SK-N-SH (cell line): ENCODE measurements around the gene POTEG. TPM values are rescaled to one million over a fixed set of nuclear protein-coding genes. Genes with fewer than 3 reads are reported as not detected.
"Not testable (repeated sequence)": the region's sequence is repeated elsewhere in the genome, so short reads cannot be mapped to it uniquely, and the experiment has no call there.

Source experiments
- CTCF ChIA-PET: fragments of 300-600, 350-600 bp; formaldehyde crosslinking; extraction: SDS; loops from one replicate; lab custom pipeline; 2021; lab: Yijun Ruan, JAX
- POLR2A ChIA-PET: fragments of 350-600 bp; sonication (Branson Sonifier 250); formaldehyde crosslinking; extraction: SDS; loops from one replicate; lab custom pipeline; 2020; ENCODE audit warnings: antibody characterized with exemption, inconsistent platforms; lab: Yijun Ruan, JAX
- DNase-seq: peaks from one replicate; pipeline ENCODE4 v3.0.0; 2012
- H2AFZ ChIP-seq: fragments of 200-600 bp; sonication (generic); 2 replicates; pipeline ENCODE4 v1.8.1; 2016; ENCODE audit warnings: antibody characterized with exemption, mild to moderate bottlenecking, low read depth
- H3F3A ChIP-seq: fragments of 200-600 bp; sonication (generic); replicated peaks from 2 replicates; pipeline ENCODE3; 2016; ENCODE audit warnings: antibody characterized with exemption, mild to moderate bottlenecking; ENCODE audit not compliant: insufficient read depth
- H3K27ac ChIP-seq, 2 experiments: fragments of 200-500 bp in 1 of 2; fragments of 200-600 bp in 1 of 2; sonication (Bioruptor generic) in 1 of 2; sonication (generic), shearing (Covaris generic) in 1 of 2; 2 replicates each; pipeline versions ENCODE4 v1.5.1 to v1.6.1; 2014 to 2016; ENCODE audit warnings: low read depth in 2 of 2, inconsistent platforms in 1 of 2, low read length in 1 of 2, mild to moderate bottlenecking in 1 of 2, mixed read lengths in 1 of 2
- H3K27me3 ChIP-seq: fragments of 200-600 bp; sonication (generic), shearing (Covaris generic); 2 replicates; pipeline ENCODE4 v1.6.1; 2016; ENCODE audit warnings: mixed run types; ENCODE audit not compliant: insufficient read depth
- H3K36me3 ChIP-seq, 2 experiments: fragments of 200-500 bp in 1 of 2; fragments of 200-600 bp in 1 of 2; sonication (Bioruptor generic) in 1 of 2; sonication (generic) in 1 of 2; replicated peaks in 1 of 2; 2 replicates each; pipeline versions ENCODE3 to v1.5.1; 2014 to 2016; ENCODE audit warnings: low read length in 1 of 2, mild to moderate bottlenecking in 1 of 2; ENCODE audit not compliant: insufficient read depth in 2 of 2, control insufficient read depth in 1 of 2
- H3K4me1 ChIP-seq, 2 experiments: fragments of 200-500 bp in 1 of 2; fragments of 200-600 bp in 1 of 2; sonication (Bioruptor generic) in 1 of 2; sonication (generic), shearing (Covaris generic) in 1 of 2; 2 replicates each; pipeline versions ENCODE4 v1.5.1 to v1.6.1; 2014 to 2016; ENCODE audit warnings: low read depth in 1 of 2, low read length in 1 of 2, mixed run types in 1 of 2; ENCODE audit not compliant: insufficient read depth in 2 of 2, control insufficient read depth in 1 of 2
- H3K4me2 ChIP-seq: fragments of 200-600 bp; sonication (generic), shearing (Covaris generic); 2 replicates; pipeline ENCODE4 v1.6.1; 2017; ENCODE audit warnings: mixed run types
- H3K4me3 ChIP-seq, 2 experiments: fragments of 200-500 bp in 1 of 2; fragments of 200-600 bp in 1 of 2; sonication (Bioruptor generic) in 1 of 2; sonication (generic), shearing (Covaris generic) in 1 of 2; 2 replicates each; pipeline versions ENCODE4 v1.5.1 to v1.8.1; 2014 to 2016; ENCODE audit warnings: low read depth in 2 of 2, inconsistent platforms in 1 of 2, low read length in 1 of 2, mild to moderate bottlenecking in 1 of 2, mixed read lengths in 1 of 2, moderate library complexity in 1 of 2
- H3K79me2 ChIP-seq: fragments of 200-600 bp; sonication (generic); 2 replicates; pipeline ENCODE4 v1.8.1; 2017; ENCODE audit warnings: mild to moderate bottlenecking; ENCODE audit not compliant: insufficient read depth
- H3K9ac ChIP-seq: fragments of 200-600 bp; sonication (generic); 2 replicates; pipeline ENCODE4 v1.6.1; 2017; ENCODE audit warnings: mixed run types
- H3K9me2 ChIP-seq: fragments of 200-600 bp; sonication (generic); 2 replicates; pipeline ENCODE4 v1.6.1; 2017; ENCODE audit warnings: mixed run types
- H3K9me3 ChIP-seq: fragments of 200-600 bp; sonication (generic); 2 replicates; pipeline ENCODE4 v1.6.1; 2017; ENCODE audit warnings: mixed run types, mild to moderate bottlenecking, moderate library complexity
- H4K20me1 ChIP-seq: fragments of 200-600 bp; sonication (generic); 2 replicates; pipeline ENCODE4 v1.6.1; 2017; ENCODE audit warnings: mild to moderate bottlenecking, mixed run types; ENCODE audit not compliant: insufficient read depth
- WGBS: methylation state at CpG from one replicate; pipeline ENCODE4 v1.1.6; 2017; ENCODE audit warnings: low lambda C conversion rate; 5-methylcytosine and 5-hydroxymethylcytosine counted together
- polyA plus RNA-seq, 3 experiments: library from polyadenylated mRNA; depleted of rRNA; stranded (reverse); fragments of >200 nt; gene quantifications; 2 replicates each; pipeline ENCODE4 v1.2.3, GENCODE V29; 2012

POTEG gene
- polyA plus RNA-seq, 1 of the 3 experiments (the other 2 are of a cell fraction) = 0.43 TPM

- H3K4me2 ChIP-seq, H3F3A ChIP-seq, H3K36me3 ChIP-seq, POLR2A ChIA-PET, H3K79me2 ChIP-seq, H3K4me1 ChIP-seq, H3K27me3 ChIP-seq, H3K4me3 ChIP-seq, CTCF ChIA-PET, DNase-seq, H3K9ac ChIP-seq, H3K9me2 ChIP-seq, H3K27ac ChIP-seq, H4K20me1 ChIP-seq, H3K9me3 ChIP-seq, H2AFZ ChIP-seq: not testable (repeated sequence)
- WGBS = 0% methylated on average over 1 of the region's 5 CpGs
Measured at GRCh38 chr14:19439219-19439618, 5.1 kb upstream of the POTEG start.

DNA sequence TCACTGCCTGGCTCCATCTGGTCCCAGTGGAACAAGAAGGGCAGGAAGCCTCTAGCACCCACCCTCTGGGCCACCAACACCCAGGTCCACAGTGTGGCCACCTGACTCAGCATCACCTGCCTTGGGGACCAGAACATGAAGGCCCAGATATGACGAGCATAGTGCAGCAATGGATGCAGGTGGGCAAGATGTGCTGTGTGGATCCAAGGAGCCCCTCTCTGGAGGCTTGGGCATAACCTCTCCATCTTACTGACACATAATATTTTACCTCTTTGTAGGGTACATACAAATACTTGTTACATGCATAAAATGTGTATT is 2.9 kb upstream of the POTEG start:
- H3K27me3 ChIP-seq, H3K9me3 ChIP-seq, DNase-seq, H3K36me3 ChIP-seq, POLR2A ChIA-PET, H3K9me2 ChIP-seq, H3K79me2 ChIP-seq, CTCF ChIA-PET, H3K27ac ChIP-seq, H3K9ac ChIP-seq, H3K4me3 ChIP-seq, H3K4me1 ChIP-seq, H3F3A ChIP-seq, H3K4me2 ChIP-seq, H4K20me1 ChIP-seq, H2AFZ ChIP-seq: not testable (repeated sequence)
- WGBS = 0% methylated on average over 1 of the region's 1 CpG

- H3K27me3 ChIP-seq, H3F3A ChIP-seq, H3K36me3 ChIP-seq, H3K27ac ChIP-seq, H3K4me2 ChIP-seq, CTCF ChIA-PET, POLR2A ChIA-PET, H3K4me3 ChIP-seq, H3K79me2 ChIP-seq, H3K4me1 ChIP-seq, H3K9me3 ChIP-seq, H3K9ac ChIP-seq, DNase-seq, H4K20me1 ChIP-seq, H3K9me2 ChIP-seq, H2AFZ ChIP-seq: not testable (repeated sequence)
- WGBS = 0% methylated on average over 1 of the region's 8 CpGs
Measured at GRCh38 chr14:19436311-19437125, 2.4 kb upstream of the POTEG start.

DNA sequence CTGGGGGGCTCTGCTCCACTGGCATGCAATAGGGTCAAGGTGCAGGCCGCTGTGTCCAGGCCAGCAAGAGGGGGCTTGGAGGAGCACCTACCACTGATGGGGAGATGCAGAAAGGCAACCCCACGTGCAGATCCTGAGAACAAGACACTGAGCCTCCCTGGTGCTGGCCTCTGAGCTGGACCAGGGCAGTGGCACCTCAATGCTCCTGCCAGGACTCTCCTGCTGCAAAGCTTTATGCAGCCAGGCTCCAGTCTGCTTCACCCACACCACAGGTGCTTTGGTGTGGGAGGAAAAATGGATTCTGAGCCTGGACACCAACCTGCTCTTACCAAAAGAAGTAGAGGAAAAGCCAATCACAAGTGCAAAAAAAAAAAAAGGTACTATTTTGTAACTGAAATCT is 1.7 kb upstream of the POTEG start:
- H3K9me2 ChIP-seq, H3K79me2 ChIP-seq, H4K20me1 ChIP-seq, H3K9ac ChIP-seq, H3K27me3 ChIP-seq, H2AFZ ChIP-seq, H3K27ac ChIP-seq, DNase-seq, H3F3A ChIP-seq, H3K4me1 ChIP-seq, POLR2A ChIA-PET, H3K36me3 ChIP-seq, CTCF ChIA-PET, H3K4me3 ChIP-seq, H3K9me3 ChIP-seq, H3K4me2 ChIP-seq: not testable (repeated sequence)
- WGBS = no CpG with 5 or more reads among the region's 2 CpGs

- H3K36me3 ChIP-seq, H3K27ac ChIP-seq, CTCF ChIA-PET, H3K27me3 ChIP-seq, H2AFZ ChIP-seq, H3K9me2 ChIP-seq, H4K20me1 ChIP-seq, H3K4me3 ChIP-seq, H3K4me1 ChIP-seq, H3K9ac ChIP-seq, DNase-seq, H3F3A ChIP-seq, H3K9me3 ChIP-seq, H3K4me2 ChIP-seq, H3K79me2 ChIP-seq, POLR2A ChIA-PET: not testable (repeated sequence)
- 86% methylated on average over 53 of the region's 53 CpGs for WGBS
Measured at GRCh38 chr14:19434891-19435290, 750 bp upstream of the POTEG start.

GRCh38 chr14:19433765-19434164 is 376 bp downstream of the POTEG start:
- H3K9me2 ChIP-seq, DNase-seq, H4K20me1 ChIP-seq, H3K4me2 ChIP-seq, H3K79me2 ChIP-seq, H3K4me3 ChIP-seq, H3K27me3 ChIP-seq, POLR2A ChIA-PET, CTCF ChIA-PET, H2AFZ ChIP-seq, H3K36me3 ChIP-seq, H3K4me1 ChIP-seq, H3K27ac ChIP-seq, H3K9me3 ChIP-seq, H3F3A ChIP-seq, H3K9ac ChIP-seq: not testable (repeated sequence)
- no CpG with 5 or more reads among the region's 16 CpGs for WGBS
